ENCODE results near the gene KCNK7.

KCNK7 gene

DNA sequence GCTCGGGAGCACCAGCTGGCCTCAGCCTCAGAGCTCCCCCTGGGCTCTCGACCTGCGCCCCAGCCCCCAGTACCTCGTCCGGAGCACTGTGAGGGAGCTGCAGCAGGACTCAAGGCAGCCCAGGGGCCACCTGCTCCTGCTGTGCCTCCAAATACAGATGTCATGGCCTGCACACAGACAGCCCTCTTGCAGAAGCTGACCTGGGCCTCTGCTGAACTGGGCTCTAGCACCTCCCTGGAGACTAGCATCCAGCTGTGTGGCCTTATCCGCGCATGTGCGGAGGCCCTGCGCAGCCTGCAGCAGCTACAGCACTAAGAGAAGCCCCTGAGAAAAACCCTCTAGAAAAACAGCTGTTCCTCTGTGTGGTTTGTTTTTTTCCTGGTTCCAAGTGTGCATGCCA lies 24.2 kb downstream of the KCNK7 start:
- no peak for DNase-seq

DNA sequence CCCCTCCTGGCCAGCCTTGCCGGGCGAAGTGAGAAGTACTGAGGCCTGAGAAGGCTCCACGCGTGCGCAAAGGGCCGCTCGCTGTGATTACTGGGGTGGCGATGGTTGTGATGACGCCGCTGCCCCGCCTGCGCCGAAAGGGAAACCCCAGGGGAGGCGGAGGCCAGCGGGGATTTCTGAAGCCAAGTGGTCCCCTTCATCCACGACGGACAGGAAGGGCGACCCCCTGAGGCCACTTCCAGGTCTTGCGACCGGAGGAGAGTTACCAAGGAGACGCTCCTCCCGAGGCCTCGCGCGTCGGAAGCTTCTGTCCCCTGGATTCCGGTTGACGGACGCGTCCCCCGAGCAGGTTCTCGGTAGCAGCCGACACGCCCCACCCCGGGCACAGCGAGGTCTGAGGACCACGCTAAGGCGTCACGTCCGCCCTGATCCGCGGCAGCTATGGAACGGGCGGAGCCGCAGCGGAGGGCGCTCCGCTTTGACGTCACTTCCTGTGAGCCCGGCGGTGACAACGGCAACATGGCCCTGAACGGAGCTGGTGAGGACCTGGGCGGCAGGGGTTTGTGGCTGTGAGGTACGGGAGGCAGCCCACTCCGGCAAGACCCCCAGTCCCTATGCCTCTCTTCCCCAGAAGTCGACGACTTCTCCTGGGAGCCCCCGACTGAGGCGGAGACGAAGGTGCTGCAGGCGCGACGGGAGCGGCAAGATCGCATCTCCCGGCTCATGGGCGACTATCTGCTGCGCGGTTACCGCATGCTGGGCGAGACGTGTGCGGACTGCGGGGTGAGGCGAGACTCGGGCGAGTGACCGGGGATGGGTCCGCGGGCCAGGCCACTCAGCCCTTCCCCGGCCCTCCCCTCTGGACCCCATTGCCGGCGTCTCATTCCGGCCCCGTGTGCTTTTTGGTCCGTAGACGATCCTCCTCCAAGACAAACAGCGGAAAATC lies 25.4 kb downstream of the KCNK7 start, which contains the start of gene ZNRD2:
Gene ZNRD2 (plus strand): TSS at position 505 of the 946 bp plus-strand sequence. CDS start 15 bp downstream, at position 520.
- peak; percentile 97 to 100 (median 98) for DNase-seq

DNA sequence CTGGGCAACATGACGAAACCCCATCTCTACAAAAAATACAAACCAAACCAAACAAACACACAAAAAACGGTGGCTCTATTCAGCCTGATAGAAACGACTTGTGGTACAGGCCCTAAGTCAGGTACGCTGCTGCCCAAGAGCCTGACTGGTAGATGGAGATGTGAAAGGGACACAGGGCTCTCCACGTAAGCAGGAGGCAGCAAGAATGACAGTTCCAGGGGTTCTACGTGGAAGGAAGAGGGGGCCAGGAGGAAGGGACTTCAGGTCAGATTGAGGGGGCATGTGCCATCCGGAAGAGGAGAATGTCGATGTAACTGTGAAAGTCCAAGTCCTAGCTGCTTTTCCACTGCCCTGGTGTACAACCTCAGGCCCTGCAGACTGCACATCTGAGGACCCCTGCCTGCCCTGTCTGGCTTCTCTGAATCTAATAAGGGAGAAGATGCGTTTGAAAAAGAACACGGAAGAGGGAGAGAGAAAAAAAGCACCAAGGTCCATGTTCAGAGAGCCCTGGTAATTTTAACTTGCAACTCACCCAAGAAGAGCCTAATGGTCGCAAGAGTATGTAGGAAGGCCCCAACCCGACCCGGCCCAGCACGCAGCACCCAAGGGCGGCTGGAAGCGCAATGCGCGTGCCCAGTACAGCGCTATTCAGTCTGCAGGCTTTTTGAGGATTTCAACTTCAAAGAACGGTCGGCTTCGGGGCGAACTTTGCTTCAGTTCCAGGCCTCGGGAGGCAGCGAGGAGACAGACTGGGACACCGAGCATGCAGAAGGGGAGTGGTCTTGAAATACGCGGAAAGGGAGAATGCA lies 26.2 kb downstream of the KCNK7 start:
- no peak for DNase-seq

DNA sequence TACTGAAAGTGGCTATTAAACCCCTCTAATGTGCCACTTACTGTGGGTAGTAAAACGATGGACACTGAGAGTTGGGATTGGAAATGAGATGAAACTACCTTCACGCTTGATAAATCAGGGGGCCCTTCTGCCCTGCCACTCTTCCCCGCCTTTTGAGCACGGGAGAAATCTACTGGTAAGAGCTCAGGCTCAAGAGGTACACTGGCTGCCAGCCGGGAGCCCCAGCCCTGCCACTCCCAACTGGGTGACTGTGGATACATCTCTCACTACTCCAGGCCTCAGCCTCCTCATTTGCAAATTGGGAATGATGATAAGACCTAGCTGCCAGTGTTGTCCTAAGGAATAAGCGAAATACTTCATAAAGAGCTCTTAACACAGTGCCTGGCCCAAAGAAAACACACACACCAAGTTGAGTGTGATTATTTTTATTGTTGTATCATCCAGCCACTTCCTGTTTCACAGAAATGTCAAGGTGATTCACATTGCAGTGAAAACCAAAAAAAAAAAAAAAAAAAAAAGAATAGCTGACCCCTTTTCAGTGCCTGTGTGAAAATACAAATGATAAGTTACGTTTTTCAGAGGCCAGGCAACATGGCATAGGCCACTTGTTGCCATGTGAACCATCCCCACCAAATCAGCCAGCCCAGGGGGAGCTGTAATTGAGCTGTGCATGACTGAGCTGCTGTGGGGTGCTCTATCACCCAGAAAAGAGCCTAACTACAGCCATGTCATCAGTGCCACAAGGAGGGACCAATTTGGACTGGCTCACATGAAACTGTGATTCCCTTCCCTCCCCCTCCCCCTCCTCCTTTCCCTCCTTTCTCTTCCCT lies 29.8 kb downstream of the KCNK7 start:
- DNase-seq: peak in 1 of 5 donors; percentile 62

DNA sequence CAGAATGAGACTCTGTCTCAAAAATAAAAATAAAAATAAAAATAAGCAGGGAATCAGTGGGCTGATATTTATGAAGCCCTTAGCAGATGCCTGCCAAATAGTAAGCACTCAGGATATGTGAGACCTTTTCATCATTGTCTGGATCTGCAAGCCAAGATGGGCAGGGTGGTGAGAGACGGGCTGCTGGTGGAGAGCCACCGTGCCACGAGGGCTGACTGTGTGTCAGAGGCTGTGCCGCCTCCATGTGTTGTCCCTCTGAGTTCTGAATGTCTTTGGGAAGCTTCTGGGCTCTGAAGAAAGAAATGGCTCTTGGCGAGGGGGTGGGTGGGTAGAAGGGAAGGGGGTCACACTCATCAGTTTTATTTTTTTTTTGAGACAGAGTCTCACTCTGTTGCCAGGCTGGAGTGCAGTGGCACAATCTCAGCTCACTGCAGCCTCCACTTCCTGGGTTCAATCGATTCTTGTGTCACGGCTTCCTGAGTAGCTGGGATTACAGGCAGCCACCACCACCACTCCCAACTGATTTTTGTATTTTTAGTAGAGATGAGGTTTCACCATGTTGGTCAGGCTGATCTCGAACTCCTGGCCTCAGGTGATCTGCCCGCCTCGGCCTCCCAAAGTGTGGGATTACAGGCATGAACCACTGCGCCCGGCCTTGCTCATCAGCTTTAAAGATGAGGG lies 30.6 kb downstream of the KCNK7 start:
- DNase-seq: peak in 1 of 5 donors; percentile 57

DNA sequence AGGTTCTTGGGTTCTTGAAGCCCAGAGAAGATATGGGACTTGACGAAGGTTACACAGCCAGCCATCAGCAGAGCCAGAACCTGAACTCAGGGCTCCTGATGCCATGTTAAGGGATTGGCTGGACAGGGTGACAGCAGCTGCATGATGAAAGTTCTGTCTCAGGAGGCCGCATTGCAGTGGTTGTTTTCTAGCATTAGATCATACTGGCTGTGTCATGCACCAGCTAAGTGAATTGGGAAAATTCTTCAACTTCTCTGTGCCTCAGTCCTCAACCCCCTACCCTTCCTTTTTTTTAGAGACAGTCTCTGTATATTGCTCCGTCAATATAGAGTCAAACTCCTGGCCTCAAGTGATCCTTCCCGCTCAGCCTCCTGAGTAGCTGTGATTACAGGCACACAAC lies 32.0 kb downstream of the KCNK7 start:
- no peak for DNase-seq

DNA sequence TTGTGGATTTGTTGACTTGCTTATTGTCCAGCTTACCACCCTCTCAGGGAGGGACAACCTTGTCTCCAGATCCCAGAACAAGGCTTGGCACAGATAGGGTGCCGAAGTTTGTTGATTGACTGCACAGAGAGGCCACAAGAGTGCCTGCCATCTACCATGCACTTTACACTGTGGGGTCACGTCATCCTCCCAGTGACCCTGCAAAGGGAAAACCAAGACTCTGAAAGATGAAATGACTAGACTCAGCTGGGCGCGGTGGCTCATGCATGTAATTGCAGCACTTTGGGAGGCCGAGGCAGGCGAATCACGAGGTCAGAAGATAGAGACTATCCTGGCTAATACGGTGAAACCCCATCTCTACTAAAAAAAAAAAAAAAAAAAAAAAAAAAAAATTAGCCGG lies 32.8 kb downstream of the KCNK7 start:
- DNase-seq: no peak

DNA sequence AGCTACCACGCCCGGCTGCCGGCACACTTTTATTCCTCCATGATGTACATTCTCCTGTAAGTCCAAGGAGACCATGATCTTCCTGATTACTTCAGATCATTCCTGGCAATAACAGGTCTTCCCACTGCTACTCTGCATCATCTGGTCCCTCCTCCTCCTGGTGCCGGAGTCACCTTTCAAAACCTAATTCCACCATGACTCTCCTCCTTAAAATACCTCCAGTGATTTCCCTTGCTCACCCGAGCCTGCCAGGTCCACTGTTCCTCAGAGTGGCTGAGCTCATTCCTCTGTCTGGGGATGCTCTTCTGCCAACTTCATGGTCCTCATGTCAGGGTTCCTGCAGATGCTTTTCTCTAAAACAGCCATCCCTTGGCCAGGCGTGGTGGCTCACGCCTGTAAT lies 33.6 kb downstream of the KCNK7 start:
- DNase-seq: no peak

DNA sequence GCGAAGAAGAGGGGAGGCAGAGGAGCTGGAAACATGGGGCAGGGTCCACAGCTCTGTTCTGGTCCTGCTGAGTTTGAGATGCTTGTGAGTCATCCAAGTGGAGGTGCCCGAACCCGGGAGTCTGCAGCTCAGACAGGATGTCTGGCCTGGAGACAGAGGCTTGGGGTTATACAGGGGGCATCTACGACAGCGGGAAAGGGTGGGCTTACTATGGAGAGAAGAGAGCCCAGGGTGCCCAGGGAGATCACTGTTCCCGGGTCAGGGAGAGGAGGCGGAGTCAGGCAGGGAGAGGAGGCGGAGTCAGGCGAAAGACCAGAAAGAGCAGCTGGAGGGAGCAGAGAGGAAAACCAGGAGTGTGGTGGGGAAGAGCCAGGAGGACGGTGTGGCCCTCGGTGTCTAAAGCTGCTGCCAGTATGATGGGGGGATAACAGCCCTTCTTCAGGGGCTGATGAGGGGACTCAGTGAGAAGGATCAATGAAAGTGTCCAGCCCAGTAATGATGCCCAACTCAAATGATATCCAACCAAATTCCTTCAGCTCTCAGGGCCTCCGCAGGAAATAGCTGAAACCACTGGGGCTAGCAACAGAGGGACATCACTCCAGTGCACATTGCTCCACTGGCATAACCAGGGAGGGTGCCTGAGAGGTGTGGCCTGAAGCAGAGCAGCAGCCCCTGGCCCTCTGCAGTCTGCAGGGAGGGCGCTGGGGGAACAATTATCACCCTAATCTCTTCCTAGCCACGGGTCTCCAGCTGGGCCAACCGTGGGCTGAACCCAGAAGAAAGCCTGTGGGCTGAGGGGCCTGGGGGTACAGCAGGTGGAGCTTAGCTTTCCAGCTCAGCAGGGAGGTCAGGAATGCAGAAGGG lies 34.8 kb downstream of the KCNK7 start:
- DNase-seq: no peak

DNA sequence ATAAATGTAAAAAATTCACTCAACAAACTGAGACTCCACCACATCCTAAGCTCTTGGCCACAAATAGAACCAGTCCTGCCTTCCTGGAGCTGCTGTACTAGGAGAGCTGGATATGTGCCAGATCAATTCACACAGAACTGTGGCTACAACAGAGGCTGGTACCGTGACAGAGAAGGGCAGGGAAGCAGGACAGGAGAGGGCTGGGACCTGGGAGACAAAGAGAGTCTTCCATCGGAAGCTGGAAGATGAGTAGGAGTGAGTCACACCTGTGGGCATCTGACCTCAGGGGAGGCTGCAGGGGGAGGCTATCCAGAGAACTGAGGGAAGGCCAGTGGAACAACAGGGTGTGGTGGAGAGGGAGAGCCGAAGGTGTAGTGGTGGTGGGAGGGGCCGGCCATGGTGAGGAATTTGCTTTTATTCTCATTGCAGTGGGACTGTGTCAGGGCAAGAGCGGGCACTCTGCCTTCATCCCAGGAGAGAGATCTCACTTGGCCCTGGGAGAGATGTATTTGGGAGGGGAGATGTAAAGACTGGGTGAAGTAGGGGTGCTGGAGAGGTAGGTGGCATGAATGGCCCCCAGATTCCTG lies 35.6 kb downstream of the KCNK7 start:
- DNase-seq: no peak

DNA sequence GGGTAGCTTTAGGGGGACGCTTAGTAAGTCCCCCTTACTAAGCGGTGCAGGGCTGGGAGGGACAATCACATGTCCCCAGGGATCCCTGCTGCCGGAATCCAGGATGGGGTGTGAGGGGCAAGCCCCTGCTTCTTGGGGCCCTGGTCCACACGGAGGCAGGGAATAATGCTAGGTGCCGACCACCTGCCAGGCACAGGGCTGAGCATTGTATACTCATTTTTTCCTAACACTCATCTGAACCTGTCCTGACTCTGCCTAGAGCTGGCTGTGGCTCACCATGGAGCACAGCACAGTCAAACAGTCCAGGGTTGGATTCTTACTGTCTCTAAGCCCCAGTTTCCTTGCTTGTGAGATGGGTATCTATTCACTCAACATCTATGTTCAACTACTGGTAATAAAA lies 36.1 kb downstream of the KCNK7 start:
- no peak for DNase-seq

DNA sequence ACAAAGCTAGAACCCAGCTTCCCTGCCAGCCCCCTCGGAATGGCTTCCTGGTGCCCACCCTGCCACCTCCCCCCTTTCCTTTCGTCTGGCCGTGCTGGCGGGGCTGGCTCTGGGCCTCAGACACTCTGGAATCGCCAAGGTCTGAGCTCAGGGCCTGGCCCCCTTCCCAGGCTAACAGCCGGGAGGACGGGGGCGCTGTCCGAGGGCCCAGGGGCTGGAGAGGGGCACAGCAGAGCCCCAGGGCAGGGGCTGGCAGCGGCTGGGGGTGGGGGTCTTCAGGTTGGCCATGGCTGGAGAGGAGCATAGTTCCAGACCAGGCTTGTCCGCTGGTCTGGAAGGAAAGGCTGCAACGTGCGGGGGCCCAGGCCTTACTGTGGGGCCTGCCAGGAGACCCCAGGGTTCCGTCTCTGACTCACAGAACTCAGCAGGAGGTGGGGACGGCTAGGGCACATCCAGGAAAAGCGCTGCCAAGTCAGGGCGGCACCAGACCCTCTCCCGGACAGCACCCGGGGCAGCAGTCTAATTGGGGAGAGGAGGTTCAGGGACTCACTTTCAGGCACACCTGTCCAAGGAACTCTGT lies 36.6 kb downstream of the KCNK7 start:
- peak in 1 of 5 donors; percentile 10 for DNase-seq

DNA sequence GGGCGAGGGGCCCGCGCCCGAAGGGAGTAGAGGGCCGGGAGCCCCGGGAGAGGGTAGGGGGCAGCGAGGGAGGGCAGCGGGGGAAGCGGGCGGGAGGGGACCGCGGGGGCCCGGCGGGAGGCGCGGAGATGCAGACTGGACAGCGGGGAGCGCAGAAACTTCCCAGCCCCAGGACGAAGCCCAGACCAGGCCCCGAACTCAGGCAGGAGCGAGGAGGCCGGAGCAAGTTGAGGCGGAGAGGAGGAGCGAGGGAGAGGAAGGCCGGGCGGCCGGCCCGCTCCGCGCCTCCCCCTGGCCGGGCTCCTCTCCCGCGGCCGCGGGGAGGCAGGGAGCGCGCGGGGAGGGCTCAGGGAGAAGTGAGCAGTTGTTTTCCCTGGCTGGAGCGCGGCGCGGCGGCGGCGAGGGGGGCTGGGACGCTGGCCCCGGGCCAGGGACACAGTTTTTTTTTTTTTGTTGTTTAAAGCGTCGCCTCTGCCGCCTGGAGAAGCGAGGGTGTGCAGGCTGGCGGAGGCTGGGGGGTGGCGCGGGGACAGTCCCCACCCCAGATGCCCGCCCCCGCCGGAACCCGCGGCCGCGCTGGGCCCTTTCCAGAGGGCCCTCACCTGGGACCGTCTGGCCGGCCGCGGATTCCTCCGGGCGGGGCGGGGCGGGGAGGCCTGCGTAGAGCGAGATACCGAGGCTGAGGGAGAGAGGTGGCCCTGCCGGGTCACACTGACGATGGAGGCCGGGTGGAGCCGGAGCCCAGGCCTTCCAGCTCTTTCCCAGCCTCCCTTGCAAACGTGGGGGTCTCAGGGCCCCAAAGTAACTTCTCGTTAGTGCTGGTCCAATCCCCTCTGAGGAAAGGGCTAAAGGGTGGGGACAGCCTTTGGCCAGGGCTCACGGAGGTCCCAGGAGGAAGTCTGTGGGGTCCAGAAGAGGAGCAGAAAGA lies 37.3 kb downstream of the KCNK7 start, which contains the start of gene LTBP3:
Gene LTBP3 (minus strand): TSS at position 358 of the 928 bp plus-strand sequence. CDS start 400 bp downstream, outside the sequence.
- peak in 2 of 5 donors; percentile 23 to 43 for DNase-seq

DNA sequence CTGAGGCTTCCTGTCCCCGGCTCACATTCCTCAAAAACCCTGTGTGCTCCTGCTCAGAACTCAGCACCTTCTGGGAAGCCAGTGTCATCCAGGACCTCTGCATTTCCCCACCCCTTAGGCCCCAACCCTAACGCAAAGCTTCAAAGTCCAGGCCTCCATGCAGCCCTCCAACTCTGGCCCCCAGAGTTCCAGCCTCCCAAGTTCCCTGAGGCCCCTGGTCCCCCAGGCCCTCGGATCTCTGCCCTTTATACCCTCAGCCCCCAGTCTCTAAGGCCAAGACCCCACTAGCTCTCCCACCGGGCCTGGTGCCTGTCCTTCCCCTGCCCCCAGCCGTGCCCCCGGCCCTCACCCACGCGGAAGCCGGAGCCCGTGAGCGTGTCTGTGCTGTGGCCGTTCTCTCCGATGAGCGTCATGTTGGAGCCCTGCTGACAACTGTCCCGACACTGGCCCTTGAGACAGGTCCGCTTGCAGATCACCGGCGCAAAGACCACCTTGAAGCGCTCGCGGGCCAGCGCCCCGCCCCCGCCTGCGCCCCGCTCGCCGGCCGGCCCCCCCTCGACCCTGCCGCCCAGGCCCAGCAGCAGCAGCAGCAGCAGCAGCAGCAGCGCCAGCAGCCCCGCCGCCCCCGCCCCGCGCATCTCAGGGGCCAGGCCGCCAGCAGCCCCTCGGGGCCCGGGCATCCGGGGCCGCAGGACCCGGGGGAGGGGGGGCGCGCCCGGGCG lies 38.2 kb downstream of the KCNK7 start:
- DNase-seq: peak in 1 of 5 donors; percentile 19

DNA sequence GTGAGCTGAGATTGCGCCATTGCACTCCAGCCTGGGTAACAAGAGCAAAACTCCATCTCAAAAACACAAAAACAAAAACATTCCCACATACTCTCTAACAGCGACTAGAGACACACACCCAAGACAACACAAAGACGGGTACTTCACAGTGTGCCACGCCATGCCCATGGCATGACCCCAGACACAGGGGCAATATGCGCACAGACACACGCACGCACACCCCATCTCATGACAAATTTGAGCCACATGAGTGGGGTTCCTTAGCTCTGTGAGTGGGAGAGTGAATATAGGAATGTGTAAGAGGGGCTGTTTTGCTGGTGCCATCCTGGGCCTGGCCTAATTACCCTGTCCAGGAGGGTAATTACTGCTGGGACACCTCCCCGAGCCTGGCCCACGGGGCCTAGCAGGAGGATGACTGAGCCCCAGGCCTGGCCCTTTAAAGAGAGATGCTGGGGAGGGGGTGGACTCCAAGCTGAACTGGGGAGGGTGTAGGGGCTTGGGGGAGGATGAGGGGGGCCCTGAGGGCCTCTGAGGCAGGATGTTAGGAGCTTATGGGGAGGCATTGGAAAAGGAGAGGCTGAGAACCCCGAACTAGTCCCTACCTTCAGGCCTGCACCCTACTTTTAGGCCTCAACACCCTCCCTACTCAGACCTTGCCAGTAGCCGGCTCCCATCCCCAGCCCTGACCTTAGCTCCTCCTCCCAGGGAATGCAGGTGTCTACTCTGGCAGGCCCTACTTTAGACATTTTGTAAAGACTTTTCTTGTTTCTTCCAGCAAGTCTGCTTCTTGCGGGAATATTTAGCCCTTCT lies 38.9 kb downstream of the KCNK7 start:
- DNase-seq: no peak

DNA sequence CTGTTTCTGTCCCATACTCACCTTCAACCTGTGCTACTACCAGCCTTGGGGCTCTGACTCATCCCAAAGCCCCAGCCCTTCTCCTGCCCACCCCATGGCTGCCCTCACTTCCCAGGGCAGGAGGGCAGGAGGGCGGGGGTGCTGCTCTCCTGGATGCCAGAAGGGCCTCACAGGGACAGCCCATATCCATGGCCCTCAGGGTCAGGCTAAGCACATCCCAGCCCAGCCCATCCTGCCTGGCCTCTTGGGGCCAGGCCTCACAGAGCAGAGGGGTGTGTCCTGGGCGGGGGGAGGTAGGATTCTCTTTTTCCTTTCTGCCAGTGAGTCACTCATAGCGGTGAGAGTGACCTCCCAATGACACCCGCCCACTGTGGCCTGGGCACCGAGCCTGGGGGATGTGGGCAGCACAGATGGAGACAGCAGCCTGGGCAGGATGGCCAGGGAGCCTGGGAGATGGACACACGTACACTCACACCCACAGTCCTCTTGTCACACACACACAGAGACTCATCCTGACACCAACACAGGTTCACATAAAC lies 39.8 kb downstream of the KCNK7 start:
- DNase-seq: no peak

DNA sequence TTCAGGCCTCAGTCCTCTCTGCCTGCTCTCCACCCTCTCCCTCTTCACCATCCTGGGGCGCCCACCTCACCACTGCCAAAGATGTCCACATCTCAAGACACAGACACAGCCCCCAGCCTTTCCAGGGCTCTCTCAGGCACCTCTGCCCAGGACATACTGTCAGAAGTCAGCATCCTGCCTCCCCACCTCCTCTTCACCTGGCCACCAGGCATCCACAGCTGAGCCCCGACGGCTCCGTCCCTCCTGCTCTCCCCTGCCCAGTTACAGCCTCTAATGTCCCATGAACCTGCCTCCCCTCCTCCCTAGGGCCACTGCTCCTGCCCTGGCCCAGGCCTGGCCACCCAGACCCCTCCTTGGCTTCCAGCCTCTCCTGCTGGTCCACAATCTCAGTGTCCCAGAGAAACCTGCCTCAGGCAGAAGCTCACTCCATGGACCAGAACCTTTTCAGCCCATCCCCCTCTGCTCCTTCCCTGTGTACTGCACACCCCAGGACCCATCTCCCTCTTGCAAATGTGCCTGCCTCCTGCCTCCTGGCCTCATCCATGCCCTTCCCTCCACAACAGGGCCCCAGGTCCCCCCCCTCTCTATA lies 40.7 kb downstream of the KCNK7 start:
- DNase-seq: no peak
